ENCODE data around the gene NUP54. TPM values are rescaled to one million over a fixed set of nuclear protein-coding genes. Genes with fewer than 3 reads are reported as not detected.

NUP54 gene
- total RNA-seq, 2 donors from 2014 or later: 31.5 to 35.3 TPM

GRCh38 chr4:76087007-76087769 is 61.0 kb downstream of the NUP54 start:
- H3K36me3 ChIP-seq: no peaks in the 10 kb centered on the region
- H3K4me3 ChIP-seq: no peak overlapping the region
- peak; percentile 51 for TF ChIP-seq CTCF (IDR thresholded peaks at IDR 0.05)
- DNase-seq: peak; percentile 66
- H3K4me1 ChIP-seq: no peaks in the 10 kb centered on the region
- no peak overlapping the region for H3K27ac ChIP-seq
- no peaks in the 10 kb centered on the region for H3K27me3 ChIP-seq
- H3K9ac ChIP-seq (ENCODE audit: low read depth in 2 of 2, low read length in 2 of 2): no peak overlapping the region
- H3K9me3 ChIP-seq: no peaks in the 10 kb centered on the region
- intact Hi-C loops (cut with DNase I): no loop called here

GRCh38 chr4:76084542-76084941 is 63.7 kb downstream of the NUP54 start:
- DNase-seq: no peak
- Histone ChIP-seq H3K36me3 (no peaks in the 10 kb centered on the region), H3K27ac (no peak overlapping the region), H3K27me3 (no peaks in the 10 kb centered on the region), H3K4me3 (no peak overlapping the region), H3K9ac (ENCODE audit: low read depth in 2 of 2, low read length in 2 of 2) (no peak overlapping the region), H3K4me1 (no peaks in the 10 kb centered on the region), H3K9me3 (no peaks in the 10 kb centered on the region)
- intact Hi-C loops (cut with DNase I): no loop called here
- TF ChIP-seq CTCF (IDR thresholded peaks at IDR 0.05): no peak

GRCh38 chr4:76083386-76083988 is 64.7 kb downstream of the NUP54 start:
- Histone ChIP-seq H3K27me3 (no peaks in the 10 kb centered on the region), H3K4me3 (no peak overlapping the region), H3K4me1 (no peaks in the 10 kb centered on the region), H3K9ac (ENCODE audit: low read depth in 2 of 2, low read length in 2 of 2) (no peak overlapping the region), H3K36me3 (no peaks in the 10 kb centered on the region), H3K9me3 (no peaks in the 10 kb centered on the region), H3K27ac (no peak overlapping the region)
- intact Hi-C loops (cut with DNase I): no loop called here
- TF ChIP-seq CTCF (IDR thresholded peaks at IDR 0.05): no peak
- no peak for DNase-seq

GRCh38 chr4:76078033-76078613 is 70.1 kb downstream of the NUP54 start:
- intact Hi-C loops (cut with DNase I): no loop called here
- Histone ChIP-seq H3K27ac (no peak overlapping the region), H3K4me1 (no peaks in the 10 kb centered on the region), H3K9me3 (no peaks in the 10 kb centered on the region), H3K27me3 (no peaks in the 10 kb centered on the region), H3K9ac (ENCODE audit: low read depth in 2 of 2, low read length in 2 of 2) (no peak overlapping the region), H3K4me3 (no peak overlapping the region), H3K36me3 (no peaks in the 10 kb centered on the region)
- no peak for TF ChIP-seq CTCF (IDR thresholded peaks at IDR 0.05)
- DNase-seq: no peak

GRCh38 chr4:76074993-76075600 is 73.1 kb downstream of the NUP54 start:
- Histone ChIP-seq H3K36me3 (no peaks in the 10 kb centered on the region), H3K9ac (ENCODE audit: low read depth in 2 of 2, low read length in 2 of 2) (no peak overlapping the region), H3K27me3 (no peaks in the 10 kb centered on the region), H3K4me1 (no peaks in the 10 kb centered on the region), H3K9me3 (no peaks in the 10 kb centered on the region), H3K4me3 (no peak overlapping the region), H3K27ac (no peak overlapping the region)
- intact Hi-C loops (cut with DNase I): no loop called here
- TF ChIP-seq CTCF (IDR thresholded peaks at IDR 0.05): no peak
- DNase-seq: no peak
